ENCODE measurements around the gene RNF223. TPM values are rescaled to one million over a fixed set of nuclear protein-coding genes. Genes with fewer than 3 reads are reported as not detected.

Gene RNF223
- total and polyA plus RNA-seq, 3 experiments from 2014 or later, result not detected

- peak overlapping the region in 4 of 8 donors; percentile 21 to 57 (median 53) for H3K27ac Mint-ChIP-seq
- Histone ChIP-seq H3K4me3 (ENCODE audit: low read length) (no peak overlapping the region), H3K4me1 (ENCODE audit: insufficient read depth, low read length) (no peaks in the 10 kb centered on the region), H3K9me3 (ENCODE audit: low read length) (no peaks in the 10 kb centered on the region), H3K36me3 (ENCODE audit: insufficient read depth, low read length) (no peaks in the 10 kb centered on the region), H3K27me3 (ENCODE audit: insufficient read depth, low read length, poor library complexity, severe bottlenecking) (peaks cover 6% of the 10 kb centered on the region), H3K27ac (ENCODE audit: low read depth, low read length) (peak overlapping the region; percentile 43)
- H3K9me3 Mint-ChIP-seq, result no peaks in the 10 kb centered on the region
- peaks cover 4 to 21% (median 5%) of the 10 kb centered on the region in 3 donors for H3K36me3 Mint-ChIP-seq
- H3K4me1 Mint-ChIP-seq, result peaks cover 6 to 14% (median 11%) of the 10 kb centered on the region in 3 donors
- POLR2A ChIA-PET, result interaction anchor here (0.5 to 1.8 kb wide), 4 partner anchors 102 to 497 kb away, joined by 3 to 10 read pairs (median 3); partner anchors contain the start of genes AURKAIP1 and ISG15
- H3K27me3 Mint-ChIP-seq, result peaks cover 6 to 9% of the 10 kb centered on the region in 2 donors
- CTCF ChIA-PET, result interaction anchor here (1.0 kb wide), 1 partner anchor 185 kb away, joined by 4 read pairs; no protein-coding TSS in a partner anchor
- peak overlapping the region; percentile 76 to 88 (median 81) for H3K4me3 Mint-ChIP-seq
- peak in 1 of 5 donors; percentile 39 for DNase-seq
Measured at GRCh38 chr1:1115136-1115785, 41.2 kb upstream of the RNF223 start.

- H3K9me3 Mint-ChIP-seq, result no peaks in the 10 kb centered on the region
- Histone ChIP-seq H3K36me3 (ENCODE audit: insufficient read depth, low read length) (no peaks in the 10 kb centered on the region), H3K4me3 (ENCODE audit: low read length) (no peak overlapping the region), H3K27ac (ENCODE audit: low read depth, low read length) (no peak overlapping the region), H3K9me3 (ENCODE audit: low read length) (no peaks in the 10 kb centered on the region), H3K27me3 (ENCODE audit: insufficient read depth, low read length, poor library complexity, severe bottlenecking) (peaks cover 6% of the 10 kb centered on the region), H3K4me1 (ENCODE audit: insufficient read depth, low read length) (no peaks in the 10 kb centered on the region)
- H3K27me3 Mint-ChIP-seq, result peaks cover 6 to 7% of the 10 kb centered on the region in 2 donors
- ChIA-PET CTCF (no interaction called here), POLR2A (no interaction called here)
- H3K4me3 Mint-ChIP-seq, result peak overlapping the region; percentile 55 to 89 (median 81)
- peak in 1 of 5 donors; percentile 41 for DNase-seq
- H3K27ac Mint-ChIP-seq, result peak overlapping the region in 5 of 8 donors; percentile 42 to 79 (median 75)
- H3K36me3 Mint-ChIP-seq, result peaks cover 4 to 21% (median 5%) of the 10 kb centered on the region in 3 donors
- H3K4me1 Mint-ChIP-seq, result peaks cover 6 to 14% (median 11%) of the 10 kb centered on the region in 3 donors
Measured at GRCh38 chr1:1114431-1114830, 40.3 kb upstream of the RNF223 start.

- H3K9me3 Mint-ChIP-seq, result no peaks in the 10 kb centered on the region
Measured at GRCh38 chr1:1112237-1112985, 38.3 kb upstream of the RNF223 start.

GRCh38 chr1:1111516-1112236, 37.6 kb upstream of the RNF223 start:
- CTCF ChIA-PET, result no interaction called here
- Mint-ChIP-seq H3K9me3 (no peaks in the 10 kb centered on the region), H3K27me3 (no peaks in the 10 kb centered on the region), H3K36me3 (peaks cover 4 to 21% (median 5%) of the 10 kb centered on the region in 3 donors), H3K27ac (no peak overlapping the region), H3K4me1 (peaks cover 12 to 24% (median 18%) of the 10 kb centered on the region in 3 donors), H3K4me3 (peak overlapping the region in 3 of 7 donors; percentile 8 to 48 (median 37))
- peak in 1 of 5 donors; percentile 43 for DNase-seq
- POLR2A ChIA-PET, result no interaction called here
- Histone ChIP-seq H3K9me3 (ENCODE audit: low read length) (no peaks in the 10 kb centered on the region), H3K4me1 (ENCODE audit: insufficient read depth, low read length) (no peaks in the 10 kb centered on the region), H3K27me3 (ENCODE audit: insufficient read depth, low read length, poor library complexity, severe bottlenecking) (no peaks in the 10 kb centered on the region), H3K36me3 (ENCODE audit: insufficient read depth, low read length) (no peaks in the 10 kb centered on the region), H3K4me3 (ENCODE audit: low read length) (no peak overlapping the region), H3K27ac (ENCODE audit: low read depth, low read length) (no peak overlapping the region)

More at GRCh38 chr1:1112237-1112985, 38.3 kb upstream of the RNF223 start:
- Histone ChIP-seq H3K27me3 (ENCODE audit: insufficient read depth, low read length, poor library complexity, severe bottlenecking) (peaks cover 3% of the 10 kb centered on the region), H3K4me3 (ENCODE audit: low read length) (no peak overlapping the region), H3K4me1 (ENCODE audit: insufficient read depth, low read length) (no peaks in the 10 kb centered on the region), H3K27ac (ENCODE audit: low read depth, low read length) (no peak overlapping the region), H3K9me3 (ENCODE audit: low read length) (no peaks in the 10 kb centered on the region), H3K36me3 (ENCODE audit: insufficient read depth, low read length) (no peaks in the 10 kb centered on the region)
- Mint-ChIP-seq H3K36me3 (peaks cover 4 to 21% (median 5%) of the 10 kb centered on the region in 3 donors), H3K27ac (no peak overlapping the region), H3K4me1 (peaks cover 12 to 20% (median 18%) of the 10 kb centered on the region in 3 donors), H3K27me3 (no peaks in the 10 kb centered on the region), H3K4me3 (peak overlapping the region in 2 of 7 donors; percentile 8 to 48)
- ChIA-PET CTCF (interaction anchor here (1.2 kb wide), 1 partner anchor 8 kb away, joined by 3 read pairs; no protein-coding TSS in a partner anchor), POLR2A (no interaction called here)
- DNase-seq, result peak in 1 of 5 donors; percentile 38

GRCh38 chr1:1110561-1110971, 36.5 kb upstream of the RNF223 start:
- CTCF ChIA-PET, result no interaction called here
- peak in 1 of 5 donors; percentile 17 for DNase-seq
- Mint-ChIP-seq H3K4me1 (peaks cover 14 to 21% (median 18%) of the 10 kb centered on the region in 3 donors), H3K4me3 (peak overlapping the region in 1 of 7 donors; percentile 67), H3K9me3 (no peaks in the 10 kb centered on the region), H3K27ac (no peak overlapping the region), H3K27me3 (no peaks in the 10 kb centered on the region), H3K36me3 (peaks cover 4 to 18% (median 5%) of the 10 kb centered on the region in 3 donors)
- H3K27me3 ChIP-seq (ENCODE audit: insufficient read depth, low read length, poor library complexity, severe bottlenecking), result no peaks in the 10 kb centered on the region
- H3K4me3 ChIP-seq (ENCODE audit: low read length), result no peak overlapping the region
- H3K27ac ChIP-seq (ENCODE audit: low read depth, low read length), result no peak overlapping the region
- POLR2A ChIA-PET, result no interaction called here
- no peaks in the 10 kb centered on the region for H3K4me1 ChIP-seq (ENCODE audit: insufficient read depth, low read length)
- no peaks in the 10 kb centered on the region for H3K36me3 ChIP-seq (ENCODE audit: insufficient read depth, low read length)
- H3K9me3 ChIP-seq (ENCODE audit: low read length), result no peaks in the 10 kb centered on the region

- H3K4me1 ChIP-seq (ENCODE audit: insufficient read depth, low read length), result peaks cover 2% of the 10 kb centered on the region
- peaks cover 4 to 16% (median 5%) of the 10 kb centered on the region in 3 donors for H3K36me3 Mint-ChIP-seq
- ChIA-PET POLR2A (no interaction called here), CTCF (no interaction called here)
- no peaks in the 10 kb centered on the region for H3K36me3 ChIP-seq (ENCODE audit: insufficient read depth, low read length)
- no peaks in the 10 kb centered on the region for H3K9me3 Mint-ChIP-seq
- no peaks in the 10 kb centered on the region for H3K27me3 ChIP-seq (ENCODE audit: insufficient read depth, low read length, poor library complexity, severe bottlenecking)
- no peak overlapping the region for H3K27ac Mint-ChIP-seq
- H3K4me3 ChIP-seq (ENCODE audit: low read length), result no peak overlapping the region
- DNase-seq, result peak in 1 of 5 donors; percentile 37
- H3K27me3 Mint-ChIP-seq, result no peaks in the 10 kb centered on the region
- peak overlapping the region; percentile 35 for H3K27ac ChIP-seq (ENCODE audit: low read depth, low read length)
- H3K4me3 Mint-ChIP-seq, result no peak overlapping the region
- H3K9me3 ChIP-seq (ENCODE audit: low read length), result no peaks in the 10 kb centered on the region
- peaks cover 10 to 19% (median 15%) of the 10 kb centered on the region in 3 donors for H3K4me1 Mint-ChIP-seq
Measured at GRCh38 chr1:1109743-1110142, 35.6 kb upstream of the RNF223 start.

- ChIA-PET CTCF (interaction anchor here (1.2 kb wide), 1 partner anchor 16 kb away, joined by 4 read pairs; no protein-coding TSS in a partner anchor), POLR2A (no interaction called here)
- Mint-ChIP-seq H3K27ac (no peak overlapping the region), H3K4me3 (no peak overlapping the region), H3K27me3 (peaks cover 0 to 3% of the 10 kb centered on the region in 2 donors), H3K9me3 (no peaks in the 10 kb centered on the region), H3K36me3 (peaks cover 0 to 3% (median 2%) of the 10 kb centered on the region in 3 donors), H3K4me1 (peaks cover 14 to 33% (median 26%) of the 10 kb centered on the region in 3 donors)
- Histone ChIP-seq H3K27ac (ENCODE audit: low read depth, low read length) (no peak overlapping the region), H3K36me3 (ENCODE audit: insufficient read depth, low read length) (no peaks in the 10 kb centered on the region), H3K9me3 (ENCODE audit: low read length) (no peaks in the 10 kb centered on the region), H3K4me1 (ENCODE audit: insufficient read depth, low read length) (peaks cover 18% of the 10 kb centered on the region), H3K4me3 (ENCODE audit: low read length) (no peak overlapping the region), H3K27me3 (ENCODE audit: insufficient read depth, low read length, poor library complexity, severe bottlenecking) (no peaks in the 10 kb centered on the region)
- peak in 1 of 5 donors; percentile 30 for DNase-seq
Measured at GRCh38 chr1:1106510-1107221, 32.6 kb upstream of the RNF223 start.

Data from CD8-positive, alpha-beta memory T cell (primary cell).